Measurements from ENCODE around the gene MTA3. TPM values are rescaled to one million over a fixed set of nuclear protein-coding genes. Genes with fewer than 3 reads are reported as not detected.

The MTA3 gene
- total and polyA plus RNA-seq, 9 of the 15 experiments (the other 6 are each of a cell fraction or from before 2014, with no cell fraction given) = 12.4 to 39.6 (median 23.5) TPM

DNA sequence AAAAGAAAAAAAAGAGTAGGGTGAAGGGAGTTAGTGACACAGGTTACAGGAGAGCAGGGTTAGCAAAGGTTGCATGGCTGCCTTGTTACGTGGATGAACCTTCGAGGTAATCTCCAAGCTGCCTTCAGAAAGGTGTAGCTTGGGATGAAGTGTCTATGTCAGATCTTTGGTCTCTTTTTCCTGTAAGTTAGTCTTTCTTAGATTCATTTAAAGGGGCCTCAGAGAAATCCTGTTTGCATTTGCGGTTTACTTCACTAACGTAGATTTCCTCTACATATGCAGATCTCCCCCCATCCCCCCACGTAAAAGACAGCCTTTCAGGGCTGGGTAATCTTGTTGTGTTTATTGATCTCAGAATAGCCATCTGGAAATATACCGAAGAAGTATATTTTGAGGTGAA lies 83.7 kb downstream of the MTA3 start:
- Histone ChIP-seq H3K4me1 (replicated peaks in 1 of 2; ENCODE audit: control insufficient read depth in 2 of 2, insufficient read depth in 2 of 2, low read length in 2 of 2) (no peaks in the 10 kb centered on the region), H3K27me3 (ENCODE audit: control insufficient read depth in 2 of 2, insufficient read depth in 2 of 2, low read length in 2 of 2) (no peaks in the 10 kb centered on the region), H2AFZ (ENCODE audit: low read depth, low read length) (no peak overlapping the region), H3K9me1 (ENCODE audit: control insufficient read depth, insufficient read depth, low read length) (no peaks in the 10 kb centered on the region), H3K9ac (ENCODE audit: insufficient read depth in 1 of 2, low read depth in 2 of 2, low read length in 2 of 2) (no peak overlapping the region), H4K20me1 (replicated peaks; ENCODE audit: control insufficient read depth, insufficient read depth, low read length) (0 out of 2 replicates have a peak, but pooled peaks cover 3% of the 10 kb centered on the region), H3K9me3 (replicated peaks; ENCODE audit: control insufficient read depth, insufficient read depth, low read depth, low read length) (no peaks in the 10 kb centered on the region), H3K4me2 (ENCODE audit: insufficient read depth, low read length) (no peak overlapping the region), H3K27ac (ENCODE audit: extremely low read depth, low read depth, low read length) (no peak overlapping the region), H3K4me3 (no peak overlapping the region), H3K79me2 (ENCODE audit: control insufficient read depth, insufficient read depth, low read length) (no peaks in the 10 kb centered on the region), H3K36me3 (ENCODE audit: control insufficient read depth, insufficient read depth, low read length) (no peaks in the 10 kb centered on the region)
- WGBS (ENCODE audit: insufficient coverage, low coverage, missing lambda C conversion rate) = 87% methylated on average over 6 of the region's 6 CpGs
- FAIRE-seq = no peak
- TF ChIP-seq U2AF1 (optimal IDR thresholded peaks at IDR 0.05; ENCODE audit: low read depth, low read length) (no peak), PTRF (tag; IDR thresholded peaks at IDR 0.05) (no peak), GABPA (tag; conservative IDR thresholded peaks at IDR 0.05; ENCODE audit: low read depth) (no peak), XRCC5 (IDR thresholded peaks at IDR 0.05; ENCODE audit: low read depth, low read length) (no peak), PHF20 (IDR thresholded peaks at IDR 0.05; ENCODE audit: partially characterized antibody) (no peak), SOX6 (IDR thresholded peaks at IDR 0.05) (no peak), TGIF2 (CRISPR knock-in tag; IDR thresholded peaks at IDR 0.05) (no peak), NFE2 (IDR thresholded peaks at IDR 0.05; ENCODE audit: low read depth) (no peak), SAFB (IDR thresholded peaks at IDR 0.05; ENCODE audit: borderline replicate concordance, low read depth, low read length) (no peak), RFX1 (IDR thresholded peaks at IDR 0.05) (no peak), NCOA2 (IDR thresholded peaks at IDR 0.05; ENCODE audit: partially characterized antibody in 2 of 2) (no peak), HES1 (IDR thresholded peaks at IDR 0.05; ENCODE audit: low read depth) (no peak), ZFPM2 (CRISPR knock-in tag; IDR thresholded peaks at IDR 0.05) (no peak), PPARD (CRISPR knock-in tag; IDR thresholded peaks at IDR 0.05) (no peak)
- TF ChIP-seq, protein P1, sequence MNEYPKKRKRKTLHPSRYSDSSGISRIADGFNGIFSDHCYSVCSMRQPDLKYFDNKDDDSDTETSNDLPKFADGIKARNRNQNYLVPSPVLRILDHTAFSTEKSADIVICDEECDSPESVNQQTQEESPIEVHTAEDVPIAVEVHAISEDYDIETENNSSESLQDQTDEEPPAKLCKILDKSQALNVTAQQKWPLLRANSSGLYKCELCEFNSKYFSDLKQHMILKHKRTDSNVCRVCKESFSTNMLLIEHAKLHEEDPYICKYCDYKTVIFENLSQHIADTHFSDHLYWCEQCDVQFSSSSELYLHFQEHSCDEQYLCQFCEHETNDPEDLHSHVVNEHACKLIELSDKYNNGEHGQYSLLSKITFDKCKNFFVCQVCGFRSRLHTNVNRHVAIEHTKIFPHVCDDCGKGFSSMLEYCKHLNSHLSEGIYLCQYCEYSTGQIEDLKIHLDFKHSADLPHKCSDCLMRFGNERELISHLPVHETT (CRISPR knock-in tag; conservative IDR thresholded peaks at IDR 0.05 in 1 of 2, IDR thresholded peaks at IDR 0.05 in 1 of 2) = no peak
- TF ChIP-seq, protein P2, sequence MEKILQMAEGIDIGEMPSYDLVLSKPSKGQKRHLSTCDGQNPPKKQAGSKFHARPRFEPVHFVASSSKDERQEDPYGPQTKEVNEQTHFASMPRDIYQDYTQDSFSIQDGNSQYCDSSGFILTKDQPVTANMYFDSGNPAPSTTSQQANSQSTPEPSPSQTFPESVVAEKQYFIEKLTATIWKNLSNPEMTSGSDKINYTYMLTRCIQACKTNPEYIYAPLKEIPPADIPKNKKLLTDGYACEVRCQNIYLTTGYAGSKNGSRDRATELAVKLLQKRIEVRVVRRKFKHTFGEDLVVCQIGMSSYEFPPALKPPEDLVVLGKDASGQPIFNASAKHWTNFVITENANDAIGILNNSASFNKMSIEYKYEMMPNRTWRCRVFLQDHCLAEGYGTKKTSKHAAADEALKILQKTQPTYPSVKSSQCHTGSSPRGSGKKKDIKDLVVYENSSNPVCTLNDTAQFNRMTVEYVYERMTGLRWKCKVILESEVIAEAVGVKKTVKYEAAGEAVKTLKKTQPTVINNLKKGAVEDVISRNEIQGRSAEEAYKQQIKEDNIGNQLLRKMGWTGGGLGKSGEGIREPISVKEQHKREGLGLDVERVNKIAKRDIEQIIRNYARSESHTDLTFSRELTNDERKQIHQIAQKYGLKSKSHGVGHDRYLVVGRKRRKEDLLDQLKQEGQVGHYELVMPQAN (IDR thresholded peaks at IDR 0.05; ENCODE audit: borderline replicate concordance) = no peak
- intact Hi-C loops (cut with micrococcal nuclease) = no loop called here
- no TSS peak for BruUV-seq (replicated peaks)
- in situ Hi-C loops (cut with MboI) = no loop called here
- ChIA-PET POLR2A (interaction anchor here (0.6 to 1.7 kb wide), 2 partner anchors 9 to 49 kb away, joined by 3 to 6 read pairs; no protein-coding TSS in a partner anchor), CTCF (ENCODE audit: low intra/inter-chr PET ratio) (no interaction called here)
- no peak for ATAC-seq
- DNase-seq (ENCODE audit: extremely low read depth in 1 of 4, low spot score in 3 of 4) = no peak

Data from K562 (cell line).